RWPE1 (cell line): ENCODE results near the gene LMAN2.

Experiments
- CTCF ChIA-PET: fragments of 350-600 bp; sonication (Branson Sonifier 250); formaldehyde crosslinking; extraction: SDS; loops from one replicate; lab custom pipeline; 2021; lab: Yijun Ruan, JAX
- POLR2A ChIA-PET: fragments of 400-600 bp; formaldehyde crosslinking; extraction: SDS; loops from one replicate; lab custom pipeline; 2020; ENCODE audit warnings: antibody characterized with exemption; ENCODE audit not compliant: low non-redundant PET; lab: Yijun Ruan, JAX
- DNase-seq: peaks from one replicate; pipeline ENCODE4 v3.0.0; 2012; ENCODE audit warnings: low spot score
- H3K27ac ChIP-seq: fragments of 450-650 bp; 2 replicates; pipeline ENCODE4 v1.5.1; 2017
- TF ChIP-seq, protein P1 (sequence below): fragments of 450-650 bp; conservative IDR thresholded peaks from 2 replicates; pipeline ENCODE4 v1.5.1; 2017; ENCODE audit warnings: low read depth, mild to moderate bottlenecking

LMAN2 gene

DNA sequence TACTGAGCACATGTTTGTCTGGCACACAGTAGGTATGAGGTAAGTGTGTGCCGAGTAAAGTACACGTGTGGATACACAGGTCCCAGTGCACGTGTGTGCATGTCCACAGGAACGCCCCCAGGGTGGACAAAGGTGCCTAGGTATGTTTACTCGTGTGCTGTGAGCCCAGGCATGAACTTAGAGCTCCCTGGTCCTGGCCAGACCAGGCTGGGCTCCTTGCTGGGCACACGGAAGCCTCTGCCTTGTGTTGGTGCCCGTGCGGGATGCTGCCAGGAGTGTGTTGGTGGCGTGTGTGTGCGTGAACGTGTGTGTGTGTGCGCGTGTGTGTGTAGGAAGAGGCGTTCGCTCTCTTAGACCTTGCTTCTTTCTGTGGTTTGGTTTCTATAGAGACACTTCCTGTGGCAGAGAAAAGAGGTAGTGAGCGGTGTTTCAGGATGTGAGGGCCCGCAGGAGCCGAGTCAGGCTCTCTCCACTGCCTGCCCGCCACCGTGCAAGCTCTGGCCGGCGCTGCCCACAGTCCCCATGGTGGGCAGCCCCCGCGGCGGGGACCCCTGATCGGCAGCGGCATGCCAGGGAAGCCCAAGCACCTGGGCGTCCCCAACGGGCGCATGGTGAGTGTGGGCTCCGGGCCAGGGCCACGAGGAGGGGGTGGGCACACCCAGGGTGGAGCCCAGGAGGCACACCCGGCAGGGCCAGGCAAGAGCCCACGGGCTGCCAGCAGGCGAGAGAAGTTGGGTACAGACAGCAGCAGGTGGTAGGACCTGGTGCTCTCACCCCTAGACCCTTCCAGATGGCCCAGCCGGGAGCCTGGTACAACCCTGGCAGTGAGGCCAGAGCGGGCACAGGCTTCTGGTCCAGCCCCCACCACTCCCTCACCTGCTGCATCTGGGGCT, 6.2 kb upstream of the LMAN2 start, which contains the start of gene RGS14:
RGS14 (plus strand) TSS at position 466 of the 893 bp plus-strand sequence; CDS start at position 567, 101 bp downstream.
- ChIA-PET POLR2A (no interaction called here), CTCF (interaction anchor here (0.6 to 1.7 kb wide), 5 partner anchors 13 to 97 kb away, joined by 3 to 5 read pairs (median 4); no protein-coding TSS in a partner anchor)
- TF ChIP-seq, protein P1, sequence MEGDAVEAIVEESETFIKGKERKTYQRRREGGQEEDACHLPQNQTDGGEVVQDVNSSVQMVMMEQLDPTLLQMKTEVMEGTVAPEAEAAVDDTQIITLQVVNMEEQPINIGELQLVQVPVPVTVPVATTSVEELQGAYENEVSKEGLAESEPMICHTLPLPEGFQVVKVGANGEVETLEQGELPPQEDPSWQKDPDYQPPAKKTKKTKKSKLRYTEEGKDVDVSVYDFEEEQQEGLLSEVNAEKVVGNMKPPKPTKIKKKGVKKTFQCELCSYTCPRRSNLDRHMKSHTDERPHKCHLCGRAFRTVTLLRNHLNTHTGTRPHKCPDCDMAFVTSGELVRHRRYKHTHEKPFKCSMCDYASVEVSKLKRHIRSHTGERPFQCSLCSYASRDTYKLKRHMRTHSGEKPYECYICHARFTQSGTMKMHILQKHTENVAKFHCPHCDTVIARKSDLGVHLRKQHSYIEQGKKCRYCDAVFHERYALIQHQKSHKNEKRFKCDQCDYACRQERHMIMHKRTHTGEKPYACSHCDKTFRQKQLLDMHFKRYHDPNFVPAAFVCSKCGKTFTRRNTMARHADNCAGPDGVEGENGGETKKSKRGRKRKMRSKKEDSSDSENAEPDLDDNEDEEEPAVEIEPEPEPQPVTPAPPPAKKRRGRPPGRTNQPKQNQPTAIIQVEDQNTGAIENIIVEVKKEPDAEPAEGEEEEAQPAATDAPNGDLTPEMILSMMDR, result no peak
- peak; percentile 62 for DNase-seq
- H3K27ac ChIP-seq, result peak within 1 kb of the TSS; percentile 89

DNA sequence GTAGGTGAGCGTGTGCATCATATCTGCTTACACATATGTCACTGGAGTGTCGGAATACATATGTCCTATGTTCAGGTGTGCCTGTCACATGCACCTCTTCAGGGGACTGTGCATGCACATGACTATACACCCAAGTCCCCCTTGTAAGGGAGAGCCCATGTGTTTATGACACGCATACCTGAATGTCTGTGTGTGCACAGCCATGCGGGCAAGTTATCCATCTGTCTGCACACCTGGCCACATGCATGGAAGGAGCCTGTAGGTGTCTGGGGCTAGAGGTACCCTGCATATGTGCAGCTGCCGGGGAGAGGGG, 5.6 kb upstream of the LMAN2 start:
- CTCF ChIA-PET, result interaction anchor here (1.7 kb wide), 2 partner anchors 13 to 97 kb away, joined by 4 to 10 read pairs; no protein-coding TSS in a partner anchor
- peak overlapping the region; percentile 89 for H3K27ac ChIP-seq
- POLR2A ChIA-PET, result no interaction called here
- DNase-seq, result no peak
- TF ChIP-seq, protein P1, result no peak

DNA sequence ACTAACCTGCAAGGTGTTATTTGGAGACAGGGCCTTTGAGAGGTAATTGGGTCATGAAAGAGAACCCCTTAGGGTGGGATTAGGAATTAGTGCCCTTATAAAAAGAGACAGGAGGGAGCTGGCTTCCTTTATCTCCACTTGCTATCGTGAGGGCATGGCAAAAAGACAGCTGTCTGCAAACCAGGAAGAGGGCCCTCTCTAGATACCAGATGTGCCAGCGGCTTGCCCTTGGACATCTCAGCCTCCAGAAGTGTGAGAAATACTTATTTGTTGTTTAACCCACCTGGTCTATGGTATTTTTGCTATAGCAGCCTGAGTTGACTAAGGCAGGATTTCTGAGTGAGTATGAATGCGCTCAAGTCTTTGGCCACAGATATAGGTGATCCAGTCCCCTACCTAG, 5.3 kb upstream of the LMAN2 start:
- ChIA-PET POLR2A (no interaction called here), CTCF (interaction anchor here (0.7 to 1.7 kb wide), 3 partner anchors 13 to 38 kb away, joined by 3 to 10 read pairs (median 3); no protein-coding TSS in a partner anchor)
- no peak overlapping the region for H3K27ac ChIP-seq
- no peak for DNase-seq
- TF ChIP-seq, protein P1, result no peak

- TF ChIP-seq, protein P1, result no peak
- ChIA-PET POLR2A (no interaction called here), CTCF (interaction anchor here (0.8 to 1.7 kb wide), 3 partner anchors 14 to 47 kb away, joined by 3 to 10 read pairs (median 3); no protein-coding TSS in a partner anchor)
- H3K27ac ChIP-seq, result no peak overlapping the region
- no peak for DNase-seq
Measured at GRCh38 chr5:177355868-177356168, 4.3 kb upstream of the LMAN2 start.

DNA sequence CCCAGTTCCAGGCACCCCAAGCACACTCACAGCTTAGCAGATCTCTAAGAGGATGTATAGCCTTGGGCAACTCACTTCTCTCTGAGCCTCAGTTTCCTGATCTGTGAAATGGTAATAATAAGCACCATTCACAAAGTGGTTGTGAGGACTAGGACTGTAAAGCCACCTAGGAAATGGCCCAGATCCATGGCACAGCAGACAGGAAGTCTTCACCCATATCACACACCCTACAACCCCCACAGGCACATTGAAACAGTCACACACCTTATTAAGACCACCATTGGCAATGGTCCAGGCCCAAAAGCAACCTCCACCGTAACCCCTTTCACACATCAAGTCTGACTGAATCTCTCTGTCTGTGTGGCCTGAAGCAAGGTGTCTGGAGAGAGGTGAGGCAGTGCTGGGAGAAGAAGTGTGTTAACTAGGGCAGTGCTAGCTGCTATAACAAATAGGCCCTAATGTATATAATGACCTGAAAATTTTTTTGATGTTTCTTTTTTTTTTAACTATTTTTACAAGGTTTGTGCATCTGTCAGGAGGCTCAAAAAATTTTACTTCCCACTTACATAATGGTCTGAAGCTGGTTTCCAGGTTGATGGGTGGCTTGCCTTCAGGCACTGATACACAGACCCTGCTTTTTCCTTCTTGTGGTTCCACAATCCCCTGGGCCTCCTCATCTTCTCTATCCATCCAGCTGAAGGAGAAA, 3.8 kb upstream of the LMAN2 start:
- TF ChIP-seq, protein P1, result no peak
- POLR2A ChIA-PET, result no interaction called here
- CTCF ChIA-PET, result interaction anchor here (0.8 to 1.7 kb wide), 3 partner anchors 13 to 47 kb away, joined by 3 to 10 read pairs (median 5); no protein-coding TSS in a partner anchor
- no peak overlapping the region for H3K27ac ChIP-seq
- no peak for DNase-seq

DNA sequence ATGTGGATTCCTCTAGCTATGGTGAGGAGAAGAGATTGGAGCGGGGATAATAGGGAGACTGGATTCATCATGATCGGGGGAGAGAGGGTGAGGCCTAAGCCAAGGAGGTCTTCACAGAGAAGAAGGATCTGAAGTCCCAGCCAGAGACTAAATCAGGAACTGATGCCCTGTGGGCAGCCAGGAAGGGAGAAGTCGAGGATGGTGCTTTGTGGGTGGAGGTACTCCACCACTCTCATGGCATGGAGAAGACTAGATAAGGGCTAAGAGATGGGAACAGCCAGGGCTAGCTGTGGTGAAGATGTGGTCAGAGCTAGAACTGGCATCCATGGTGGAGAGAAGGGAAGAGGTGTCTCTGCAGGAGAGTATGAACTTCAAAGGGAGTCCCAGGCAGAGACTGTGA, 3.2 kb upstream of the LMAN2 start:
- TF ChIP-seq, protein P1, result no peak
- ChIA-PET CTCF (interaction anchor here (1.2 kb wide), 1 partner anchor 14 kb away, joined by 5 read pairs; no protein-coding TSS in a partner anchor), POLR2A (no interaction called here)
- no peak overlapping the region for H3K27ac ChIP-seq
- DNase-seq, result no peak
